ENCODE results near the gene PABPC1L. TPM values are rescaled to one million over a fixed set of nuclear protein-coding genes. Genes with fewer than 3 reads are reported as not detected.

Gene PABPC1L
- total RNA-seq, 2 donors from 2014 or later = 129 to 142 TPM

GRCh38 chr20:44918342-44918741, 8.5 kb downstream of the PABPC1L start:
- no peak for DNase-seq
- Mint-ChIP-seq H3K4me1 (no peaks in the 10 kb centered on the region), H3K4me3 (no peak overlapping the region), H3K36me3 (ENCODE audit: low read depth) (peaks cover 71% of the 10 kb centered on the region), H3K27me3 (ENCODE audit: insufficient read depth) (no peaks in the 10 kb centered on the region), H3K9me3 (no peaks in the 10 kb centered on the region), H3K27ac (no peak overlapping the region)
- no peaks in the 10 kb centered on the region for H3K9me3 ChIP-seq (ENCODE audit: control insufficient read depth, low read length)
- H3K36me3 ChIP-seq (ENCODE audit: control insufficient read depth, insufficient read depth, low read length) = peaks cover 62% of the 10 kb centered on the region
- H3K9ac ChIP-seq (ENCODE audit: extremely low read depth, low read length, poor library complexity, severe bottlenecking) = no peak overlapping the region
- H3K27ac ChIP-seq (ENCODE audit: low read depth, low read length) = no peak overlapping the region
- no peak overlapping the region for H3K4me3 ChIP-seq (ENCODE audit: low read length)
- no peaks in the 10 kb centered on the region for H3K4me1 ChIP-seq (ENCODE audit: control insufficient read depth, insufficient read depth, low read length)
- WGBS, 2 experiments (ENCODE audit: insufficient coverage in 1 of 2, insufficient read length in 1 of 2) = 94 to 96% methylated on average over 3 of the region's 3 CpGs
- TF ChIP-seq, protein P1, sequence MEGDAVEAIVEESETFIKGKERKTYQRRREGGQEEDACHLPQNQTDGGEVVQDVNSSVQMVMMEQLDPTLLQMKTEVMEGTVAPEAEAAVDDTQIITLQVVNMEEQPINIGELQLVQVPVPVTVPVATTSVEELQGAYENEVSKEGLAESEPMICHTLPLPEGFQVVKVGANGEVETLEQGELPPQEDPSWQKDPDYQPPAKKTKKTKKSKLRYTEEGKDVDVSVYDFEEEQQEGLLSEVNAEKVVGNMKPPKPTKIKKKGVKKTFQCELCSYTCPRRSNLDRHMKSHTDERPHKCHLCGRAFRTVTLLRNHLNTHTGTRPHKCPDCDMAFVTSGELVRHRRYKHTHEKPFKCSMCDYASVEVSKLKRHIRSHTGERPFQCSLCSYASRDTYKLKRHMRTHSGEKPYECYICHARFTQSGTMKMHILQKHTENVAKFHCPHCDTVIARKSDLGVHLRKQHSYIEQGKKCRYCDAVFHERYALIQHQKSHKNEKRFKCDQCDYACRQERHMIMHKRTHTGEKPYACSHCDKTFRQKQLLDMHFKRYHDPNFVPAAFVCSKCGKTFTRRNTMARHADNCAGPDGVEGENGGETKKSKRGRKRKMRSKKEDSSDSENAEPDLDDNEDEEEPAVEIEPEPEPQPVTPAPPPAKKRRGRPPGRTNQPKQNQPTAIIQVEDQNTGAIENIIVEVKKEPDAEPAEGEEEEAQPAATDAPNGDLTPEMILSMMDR (conservative IDR thresholded peaks at IDR 0.05) = no peak
- H3K27me3 ChIP-seq (ENCODE audit: control insufficient read depth, insufficient read depth, low read length, poor library complexity, severe bottlenecking) = no peaks in the 10 kb centered on the region

- peaks cover 69% of the 10 kb centered on the region for H3K36me3 Mint-ChIP-seq (ENCODE audit: low read depth)
- 93 to 94% methylated on average over 10 of the region's 10 CpGs for WGBS, 2 experiments (ENCODE audit: insufficient coverage in 1 of 2, insufficient read length in 1 of 2)
These were observed 8.9 kb downstream of the PABPC1L start for GRCh38 chr20:44918761-44919160.

GRCh38 chr20:44921447-44921846, 11.6 kb downstream of the PABPC1L start:
- Mint-ChIP-seq H3K36me3 (ENCODE audit: low read depth) (peaks cover 63% of the 10 kb centered on the region), H3K9me3 (no peaks in the 10 kb centered on the region), H3K27ac (no peak overlapping the region)

More at GRCh38 chr20:44918761-44919160, 8.9 kb downstream of the PABPC1L start:
- H3K36me3 ChIP-seq (ENCODE audit: control insufficient read depth, insufficient read depth, low read length) = peaks cover 60% of the 10 kb centered on the region
- Mint-ChIP-seq H3K27ac (no peak overlapping the region), H3K27me3 (ENCODE audit: insufficient read depth) (no peaks in the 10 kb centered on the region), H3K4me1 (no peaks in the 10 kb centered on the region), H3K4me3 (no peak overlapping the region), H3K9me3 (no peaks in the 10 kb centered on the region)
- H3K27me3 ChIP-seq (ENCODE audit: control insufficient read depth, insufficient read depth, low read length, poor library complexity, severe bottlenecking) = no peaks in the 10 kb centered on the region
- no peak overlapping the region for H3K9ac ChIP-seq (ENCODE audit: extremely low read depth, low read length, poor library complexity, severe bottlenecking)
- H3K9me3 ChIP-seq (ENCODE audit: control insufficient read depth, low read length) = no peaks in the 10 kb centered on the region
- H3K27ac ChIP-seq (ENCODE audit: low read depth, low read length) = no peak overlapping the region
- H3K4me1 ChIP-seq (ENCODE audit: control insufficient read depth, insufficient read depth, low read length) = no peaks in the 10 kb centered on the region
- DNase-seq = no peak
- TF ChIP-seq, protein P1 (conservative IDR thresholded peaks at IDR 0.05) = no peak
- H3K4me3 ChIP-seq (ENCODE audit: low read length) = no peak overlapping the region

More at GRCh38 chr20:44921447-44921846, 11.6 kb downstream of the PABPC1L start:
- no peak overlapping the region for H3K27ac ChIP-seq (ENCODE audit: low read depth, low read length)
- peaks cover 60% of the 10 kb centered on the region for H3K36me3 ChIP-seq (ENCODE audit: control insufficient read depth, insufficient read depth, low read length)
- no peaks in the 10 kb centered on the region for H3K4me1 ChIP-seq (ENCODE audit: control insufficient read depth, insufficient read depth, low read length)
- H3K9ac ChIP-seq (ENCODE audit: extremely low read depth, low read length, poor library complexity, severe bottlenecking) = no peak overlapping the region
- H3K27me3 Mint-ChIP-seq (ENCODE audit: insufficient read depth) = no peaks in the 10 kb centered on the region
- WGBS, 2 experiments (ENCODE audit: insufficient coverage in 1 of 2, insufficient read length in 1 of 2) = 97 to 99% methylated on average over 11 to 14 of the region's 14 CpGs
- DNase-seq = no peak
- H3K4me1 Mint-ChIP-seq = no peaks in the 10 kb centered on the region
- no peaks in the 10 kb centered on the region for H3K27me3 ChIP-seq (ENCODE audit: control insufficient read depth, insufficient read depth, low read length, poor library complexity, severe bottlenecking)
- TF ChIP-seq, protein P1 (conservative IDR thresholded peaks at IDR 0.05) = no peak
- no peak overlapping the region for H3K4me3 ChIP-seq (ENCODE audit: low read length)
- no peaks in the 10 kb centered on the region for H3K9me3 ChIP-seq (ENCODE audit: control insufficient read depth, low read length)
- H3K4me3 Mint-ChIP-seq = no peak overlapping the region
